Neuronal stem cell (in vitro differentiated cells): Measurements from ENCODE around the gene TMEM87B.
"Not testable (repeated sequence)": the region's sequence is repeated elsewhere in the genome, so short reads cannot be mapped to it uniquely, and the experiment has no call there.

Experiments used
- DNase-seq: peaks from one replicate; pipeline ENCODE4 v3.0.0-alpha.2; 2013; ENCODE audit warnings: low spot score
- H2AFZ ChIP-seq: one replicate; pipeline ENCODE4 v1.6.1; 2013; ENCODE audit warnings: mild to moderate bottlenecking, low read length, inconsistent platforms
- H2AK5ac ChIP-seq: 2 replicates; pipeline ENCODE4 v1.6.1; 2013; ENCODE audit warnings: low read depth, mild to moderate bottlenecking, inconsistent platforms, low read length, moderate library complexity, mixed read lengths
- H2BK120ac ChIP-seq: 2 replicates; pipeline ENCODE4 v1.6.1; 2013; ENCODE audit warnings: low read depth, mild to moderate bottlenecking, inconsistent platforms, low read length, moderate library complexity, mixed read lengths
- H2BK12ac ChIP-seq: one replicate; pipeline ENCODE4 v1.6.1; 2013; ENCODE audit warnings: low read length, inconsistent platforms
- H2BK15ac ChIP-seq: 2 replicates; pipeline ENCODE4 v1.6.1; 2013; ENCODE audit warnings: mild to moderate bottlenecking, low read length, inconsistent platforms, mixed read lengths
- H2BK5ac ChIP-seq: one replicate; pipeline ENCODE4 v1.6.1; 2013; ENCODE audit warnings: inconsistent platforms, mild to moderate bottlenecking, low read length, moderate library complexity
- H3K14ac ChIP-seq: one replicate; pipeline ENCODE4 v1.6.1; 2013; ENCODE audit warnings: low read length, inconsistent platforms
- H3K18ac ChIP-seq: 2 replicates; pipeline ENCODE4 v1.6.1; 2013; ENCODE audit warnings: low read length, inconsistent platforms
- H3K23ac ChIP-seq: 2 replicates; pipeline ENCODE4 v1.6.1; 2013; ENCODE audit warnings: low read depth, mild to moderate bottlenecking, mixed read lengths, low read length, inconsistent platforms; ENCODE audit not compliant: poor library complexity
- H3K27ac ChIP-seq: replicated peaks from 3 replicates; pipeline ENCODE4 v1.5.1; 2013; ENCODE audit warnings: low read length, inconsistent platforms
- H3K27me3 ChIP-seq, 3 experiments: 2 replicates each; pipeline ENCODE4 v1.6.1; 2013; ENCODE audit warnings: low read length in 3 of 3, mild to moderate bottlenecking in 2 of 3, inconsistent platforms in 1 of 3, low read depth in 1 of 3, mixed read lengths in 1 of 3, moderate library complexity in 1 of 3; ENCODE audit not compliant: control insufficient read depth in 3 of 3, insufficient read depth in 3 of 3
- H3K36me3 ChIP-seq, 2 donors: replicated peaks in 1 of 2; 2 replicates each; pipeline ENCODE4 v1.6.1; 2013; ENCODE audit warnings: low read length in 2 of 2; ENCODE audit not compliant: control insufficient read depth in 2 of 2, insufficient read depth in 2 of 2
- H3K4ac ChIP-seq: 2 replicates; pipeline ENCODE4 v1.6.1; 2013; ENCODE audit warnings: inconsistent platforms, mild to moderate bottlenecking, low read length, moderate library complexity
- H3K4me1 ChIP-seq, 2 donors: 1 replicate in 1 of 2; 2 replicates in 1 of 2; pipeline ENCODE4 v1.6.1; 2013; ENCODE audit warnings: low read length in 2 of 2, low read depth in 1 of 2; ENCODE audit not compliant: control insufficient read depth in 2 of 2, insufficient read depth in 1 of 2
- H3K4me2 ChIP-seq: one replicate; pipeline ENCODE4 v1.6.1; 2013; ENCODE audit warnings: mild to moderate bottlenecking, low read length, inconsistent platforms; ENCODE audit not compliant: insufficient read depth, poor library complexity, severe bottlenecking
- H3K4me3 ChIP-seq, 2 donors: 2 replicates each; pipeline ENCODE4 v1.5.1; 2013; ENCODE audit warnings: low read length in 2 of 2, mild to moderate bottlenecking in 2 of 2, inconsistent platforms in 1 of 2, moderate library complexity in 1 of 2
- H3K79me1 ChIP-seq: one replicate; pipeline ENCODE4 v1.6.1; 2013; ENCODE audit warnings: low read depth, mild to moderate bottlenecking, inconsistent platforms, low read length, moderate library complexity
- H3K9ac ChIP-seq: one replicate; pipeline ENCODE4 v1.6.1; 2013; ENCODE audit warnings: mild to moderate bottlenecking, low read depth, low read length, inconsistent platforms; ENCODE audit not compliant: poor library complexity
- H3K9me3 ChIP-seq, 2 donors: replicated peaks in 1 of 2; 2 replicates each; pipeline versions ENCODE3 to v1.6.1; 2013; ENCODE audit warnings: low read length in 2 of 2, mild to moderate bottlenecking in 2 of 2, inconsistent platforms in 1 of 2, low read depth in 1 of 2, mixed read lengths in 1 of 2, moderate library complexity in 1 of 2; ENCODE audit not compliant: control insufficient read depth in 2 of 2, insufficient read depth in 1 of 2
- H4K8ac ChIP-seq: one replicate; pipeline ENCODE4 v1.6.1; 2013; ENCODE audit warnings: low read depth, mild to moderate bottlenecking, inconsistent platforms, low read length, moderate library complexity
- H4K91ac ChIP-seq: one replicate; pipeline ENCODE4 v1.6.1; 2013; ENCODE audit warnings: low read length, low read depth, mild to moderate bottlenecking, inconsistent platforms; ENCODE audit not compliant: poor library complexity
- WGBS, 2 donors: extraction: QIAGEN DNeasy Blood & Tissue Kit; methylation state at CpG; one replicate each; pipeline ENCODE4 v1.1.7; 2013; ENCODE audit warnings: missing lambda C conversion rate in 2 of 2, mixed read lengths in 1 of 2; ENCODE audit not compliant: insufficient read length in 2 of 2, insufficient replicate concordance in 1 of 2; ENCODE audit errors: extremely low coverage in 2 of 2; 5-methylcytosine and 5-hydroxymethylcytosine counted together

Gene TMEM87B

DNA sequence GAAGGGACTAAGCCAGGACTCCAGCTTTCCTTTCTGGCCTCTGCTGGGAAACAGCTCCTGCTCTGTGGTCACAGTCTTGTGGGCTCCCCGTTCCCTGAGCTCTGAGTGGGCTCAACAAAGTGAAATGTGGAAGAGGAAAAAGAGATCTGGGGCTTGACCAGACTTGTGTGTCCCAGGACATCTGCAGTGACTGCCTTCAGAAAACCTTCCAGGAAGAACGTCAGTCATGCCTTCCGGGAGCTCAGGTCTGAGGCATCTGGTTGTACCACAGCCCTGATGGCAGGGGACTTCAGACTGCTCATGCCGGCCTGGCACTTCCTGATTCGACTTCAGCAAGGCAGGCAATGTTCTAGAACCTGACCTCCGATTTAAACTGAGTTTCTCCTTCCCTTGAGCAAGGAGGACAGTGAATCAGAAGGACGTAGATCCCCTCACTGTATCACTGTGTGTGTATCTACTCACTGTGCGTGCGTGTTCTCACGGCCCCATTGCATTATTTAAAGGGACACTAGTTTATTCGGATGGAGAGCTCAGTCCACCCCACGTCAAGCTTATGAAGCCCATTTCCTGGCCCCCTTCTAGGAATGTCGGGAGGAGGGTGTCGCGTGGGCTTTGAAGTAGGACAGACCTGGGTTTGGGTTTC lies 82.6 kb downstream of the TMEM87B start:
- H4K8ac ChIP-seq: no peak overlapping the region
- H4K91ac ChIP-seq: no peak overlapping the region
- no peaks in the 10 kb centered on the region for H3K9me3 ChIP-seq
- H2BK120ac ChIP-seq: no peak overlapping the region
- peaks cover 0 to 17% of the 10 kb centered on the region in 2 donors for H3K4me1 ChIP-seq
- no peak overlapping the region for H3K4ac ChIP-seq
- peaks cover 0 to 5% (median 5%) of the 10 kb centered on the region in 3 experiments for H3K27me3 ChIP-seq
- WGBS, 2 donors: no CpG with 5 or more reads among the region's 15 CpGs
- H3K4me3 ChIP-seq: peak overlapping the region; percentile 52 to 83
- H3K18ac ChIP-seq: peak overlapping the region; percentile 93
- H3K23ac ChIP-seq: peak overlapping the region; percentile 6
- H2BK15ac ChIP-seq: no peak overlapping the region
- H3K9ac ChIP-seq: no peak overlapping the region
- H3K4me2 ChIP-seq: peak overlapping the region; percentile 46
- H2BK5ac ChIP-seq: no peak overlapping the region
- no peak overlapping the region for H3K14ac ChIP-seq
- H3K36me3 ChIP-seq: peaks cover 0 to 9% of the 10 kb centered on the region in 2 donors
- H2BK12ac ChIP-seq: peak overlapping the region; percentile 47
- peak overlapping the region; percentile 88 for H2AFZ ChIP-seq
- no peak overlapping the region for H2AK5ac ChIP-seq
- H3K27ac ChIP-seq: no peak overlapping the region
- no peak for DNase-seq
- H3K79me1 ChIP-seq: peaks cover 11% of the 10 kb centered on the region

DNA sequence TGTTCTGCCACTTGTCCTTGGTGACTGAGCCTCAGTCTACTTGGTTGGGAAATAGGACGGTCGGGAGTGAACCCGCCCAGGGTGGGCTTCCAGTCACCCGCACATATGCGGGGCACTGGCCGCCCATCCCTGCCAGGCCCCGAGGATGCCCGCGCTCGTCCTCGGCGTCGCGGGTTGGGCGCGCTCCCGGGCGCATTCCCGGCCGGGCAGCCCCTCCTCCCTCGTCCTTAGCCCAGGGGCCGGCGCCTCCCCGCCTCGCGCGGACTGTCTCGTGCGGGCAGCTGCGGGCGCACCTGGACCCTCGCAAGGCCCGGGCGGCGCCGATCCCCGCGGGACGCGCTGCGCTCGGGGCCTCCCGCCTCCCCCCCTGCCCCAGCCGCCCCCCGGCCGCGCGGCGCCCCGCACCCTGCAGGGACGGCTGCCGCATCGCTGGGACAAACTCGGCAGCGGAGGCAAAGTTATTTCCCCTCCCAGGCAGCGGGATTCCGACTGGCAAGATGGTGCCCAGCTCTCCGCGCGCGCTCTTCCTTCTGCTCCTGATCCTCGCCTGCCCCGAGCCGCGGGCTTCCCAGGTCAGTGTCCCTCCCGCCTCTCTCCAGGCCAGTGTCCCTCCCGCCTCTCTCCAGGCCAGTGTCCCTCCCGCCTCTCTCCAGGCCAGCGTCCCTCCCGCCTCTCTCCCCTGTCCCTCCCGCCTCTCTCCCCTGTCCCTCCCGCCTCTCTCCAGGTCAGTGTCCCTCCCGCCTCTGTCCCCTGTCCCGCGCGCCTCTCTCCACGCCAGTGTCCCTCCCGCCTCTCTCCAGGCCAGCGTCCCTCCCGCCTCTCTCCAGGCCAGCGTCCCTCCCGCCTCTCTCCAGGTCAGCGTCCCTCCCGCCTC lies 83.3 kb downstream of the TMEM87B start, which contains the start of gene FBLN7:
Gene FBLN7 (plus strand): TSS at position 227 of the 874 bp plus-strand sequence. CDS start 271 bp downstream, at position 498.
- peak within 1 kb of the TSS; percentile 52 to 83 for H3K4me3 ChIP-seq
- H2BK12ac ChIP-seq: peak within 1 kb of the TSS; percentile 47
- H2BK5ac ChIP-seq: no peak within 1 kb of the TSS
- H3K4ac ChIP-seq: no peak within 1 kb of the TSS
- peak within 1 kb of the TSS; percentile 87 for H3K9ac ChIP-seq
- no peak within 1 kb of the TSS for H2BK120ac ChIP-seq
- no peak for DNase-seq
- peak within 1 kb of the TSS; percentile 6 for H3K23ac ChIP-seq
- no peak within 1 kb of the TSS for H3K14ac ChIP-seq
- peak within 1 kb of the TSS; percentile 56 for H3K27ac ChIP-seq
- no peaks in the 10 kb centered on the region for H3K9me3 ChIP-seq
- WGBS, 2 donors: no CpG with 5 or more reads among the region's 84 CpGs
- H3K27me3 ChIP-seq: peaks cover 0 to 5% (median 5%) of the 10 kb centered on the region in 3 experiments
- H3K36me3 ChIP-seq: peaks cover 0 to 13% of the 10 kb centered on the region in 2 donors
- H4K8ac ChIP-seq: no peak within 1 kb of the TSS
- no peak within 1 kb of the TSS for H2AK5ac ChIP-seq
- H2BK15ac ChIP-seq: no peak within 1 kb of the TSS
- no peak within 1 kb of the TSS for H4K91ac ChIP-seq
- peaks cover 0 to 22% of the 10 kb centered on the region in 2 donors for H3K4me1 ChIP-seq
- peak within 1 kb of the TSS; percentile 93 for H3K18ac ChIP-seq
- H2AFZ ChIP-seq: peak within 1 kb of the TSS; percentile 88
- H3K4me2 ChIP-seq: peak within 1 kb of the TSS; percentile 59
- H3K79me1 ChIP-seq: peaks cover 11% of the 10 kb centered on the region

DNA sequence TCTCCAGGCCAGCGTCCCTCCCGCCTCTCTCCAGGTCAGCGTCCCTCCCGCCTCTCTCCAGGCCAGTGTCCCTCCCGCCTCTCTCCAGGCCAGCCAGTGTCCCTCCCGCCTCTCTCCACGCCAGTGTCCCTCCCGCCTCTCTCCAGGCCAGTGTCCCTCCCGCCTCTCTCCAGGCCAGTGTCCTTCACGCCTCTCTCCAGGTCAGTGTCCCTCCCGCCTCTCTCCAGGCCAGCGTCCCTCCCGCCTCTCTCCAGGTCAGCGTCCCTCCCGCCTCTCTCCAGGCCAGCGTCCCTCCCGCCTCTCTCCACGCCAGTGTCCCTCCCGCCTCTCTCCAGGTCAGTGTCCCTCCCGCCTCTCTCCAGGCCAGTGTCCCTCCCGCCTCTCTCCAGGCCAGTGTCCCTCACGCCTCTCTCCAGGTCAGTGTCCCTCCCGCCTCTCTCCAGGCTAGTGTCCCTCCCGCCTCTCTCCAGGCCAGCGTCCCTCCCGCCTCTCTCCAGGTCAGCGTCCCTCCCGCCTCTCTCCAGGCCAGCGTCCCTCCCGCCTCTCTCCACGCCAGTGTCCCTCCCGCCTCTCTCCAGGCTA lies 84.1 kb downstream of the TMEM87B start:
- not testable (repeated sequence) for H3K4ac ChIP-seq, H2BK120ac ChIP-seq, H3K18ac ChIP-seq, H3K27ac ChIP-seq, H2BK15ac ChIP-seq, H3K23ac ChIP-seq, H3K14ac ChIP-seq, H2BK12ac ChIP-seq, H4K8ac ChIP-seq, DNase-seq, H3K9me3 ChIP-seq, H2AK5ac ChIP-seq, H2BK5ac ChIP-seq, H4K91ac ChIP-seq, H3K27me3 ChIP-seq
- peak overlapping the region; percentile 52 to 75 for H3K4me3 ChIP-seq
- peak overlapping the region; percentile 41 for H3K4me2 ChIP-seq
- H3K9ac ChIP-seq: peak overlapping the region; percentile 87
- WGBS, 2 donors: no CpG with 5 or more reads among the region's 32 CpGs
- H3K36me3 ChIP-seq: peaks cover 0 to 13% of the 10 kb centered on the region in 2 donors
- H3K79me1 ChIP-seq: peaks cover 11% of the 10 kb centered on the region
- peaks cover 0 to 22% of the 10 kb centered on the region in 2 donors for H3K4me1 ChIP-seq
- peak overlapping the region; percentile 88 for H2AFZ ChIP-seq
